NCI-H524 treated with DMSO at 0.1 percent for 48 hours (cell line): ENCODE measurements around the gene GGNBP2.

ENCODE experiments used
- DNase-seq: peaks from one replicate; lab custom pipeline; 2025; lab: John Stamatoyannopoulos, UW

Gene GGNBP2

DNA sequence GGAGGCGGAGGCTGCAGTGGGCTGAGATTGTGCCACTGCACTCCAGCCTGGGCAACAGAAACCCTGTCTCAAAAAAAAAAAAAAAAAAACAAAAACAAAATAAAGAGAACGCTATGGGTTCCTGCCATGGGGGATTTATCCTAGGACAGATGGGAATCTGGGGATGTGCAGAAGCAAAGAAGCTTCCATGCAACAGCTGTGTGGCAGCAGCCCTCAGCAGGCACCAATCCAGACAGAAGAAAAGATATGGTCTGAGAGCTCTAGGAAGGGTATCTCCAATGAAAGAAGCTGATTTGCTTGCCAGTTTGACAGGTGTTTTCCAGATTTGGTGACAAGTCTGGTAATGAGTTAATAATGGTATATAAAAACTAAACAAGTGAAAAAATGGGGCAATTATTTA, 21.6 kb upstream of the GGNBP2 start:
- DNase-seq, result no peak

DNA sequence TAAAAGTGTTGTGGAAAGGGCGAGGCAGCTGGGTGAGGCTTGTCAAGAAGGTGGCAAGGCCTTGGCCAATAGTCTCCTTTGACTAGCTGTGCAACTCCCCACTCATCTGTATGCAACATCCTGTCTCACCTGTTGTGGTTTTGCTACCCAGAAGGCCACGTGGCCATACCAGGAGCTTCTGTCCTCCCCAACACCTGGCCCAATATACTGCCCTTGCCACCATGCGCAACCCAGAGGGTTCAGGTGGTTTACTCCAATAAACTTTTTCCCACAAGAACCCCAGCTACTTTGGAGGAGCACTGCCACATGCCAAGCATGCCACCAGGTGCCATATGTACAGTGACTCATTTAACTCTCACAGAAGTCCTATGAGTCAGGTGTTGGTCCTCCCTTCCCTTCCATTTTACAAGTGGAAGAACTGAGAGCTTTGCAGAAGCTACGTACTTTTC, 20.3 kb upstream of the GGNBP2 start:
- no peak for DNase-seq

DNA sequence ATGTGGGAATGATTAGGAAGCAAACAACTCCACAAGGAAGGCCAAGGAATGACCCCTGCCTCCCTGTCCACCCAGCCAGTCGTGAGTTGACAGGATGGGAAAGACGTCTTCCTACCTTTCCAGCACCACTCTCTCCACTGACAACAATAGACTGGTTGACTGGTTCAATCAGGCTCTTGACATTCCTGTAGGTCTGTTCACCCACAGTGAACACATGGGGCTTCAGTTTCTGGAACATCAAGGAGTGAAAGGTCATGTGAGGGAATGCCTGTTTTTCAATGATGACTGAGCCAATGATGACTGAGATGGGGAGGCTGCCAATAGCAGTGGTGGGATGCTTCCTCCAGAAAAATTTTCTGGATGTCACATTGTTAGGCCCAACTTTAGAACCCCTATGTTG, 19.6 kb upstream of the GGNBP2 start:
- no peak for DNase-seq

DNA sequence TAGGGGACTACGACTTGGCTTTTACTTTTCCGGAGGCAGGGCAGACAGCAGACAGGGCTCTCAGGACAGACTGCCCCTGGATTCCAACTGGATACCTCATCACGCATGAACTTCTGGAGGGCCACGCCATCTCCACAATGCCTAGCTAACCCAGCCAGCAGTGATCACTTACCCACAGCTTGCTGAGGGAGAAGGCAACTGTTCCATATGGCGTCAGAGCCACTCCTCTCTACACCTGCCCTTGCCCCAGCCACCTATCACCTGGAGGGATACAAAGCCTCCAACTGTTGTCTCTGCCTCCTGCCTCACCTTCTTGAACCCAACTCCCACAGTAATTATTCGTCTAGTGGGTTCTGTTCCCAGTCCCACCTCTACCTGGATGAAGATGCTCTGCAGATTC, 18.8 kb upstream of the GGNBP2 start:
- DNase-seq, result no peak

DNA sequence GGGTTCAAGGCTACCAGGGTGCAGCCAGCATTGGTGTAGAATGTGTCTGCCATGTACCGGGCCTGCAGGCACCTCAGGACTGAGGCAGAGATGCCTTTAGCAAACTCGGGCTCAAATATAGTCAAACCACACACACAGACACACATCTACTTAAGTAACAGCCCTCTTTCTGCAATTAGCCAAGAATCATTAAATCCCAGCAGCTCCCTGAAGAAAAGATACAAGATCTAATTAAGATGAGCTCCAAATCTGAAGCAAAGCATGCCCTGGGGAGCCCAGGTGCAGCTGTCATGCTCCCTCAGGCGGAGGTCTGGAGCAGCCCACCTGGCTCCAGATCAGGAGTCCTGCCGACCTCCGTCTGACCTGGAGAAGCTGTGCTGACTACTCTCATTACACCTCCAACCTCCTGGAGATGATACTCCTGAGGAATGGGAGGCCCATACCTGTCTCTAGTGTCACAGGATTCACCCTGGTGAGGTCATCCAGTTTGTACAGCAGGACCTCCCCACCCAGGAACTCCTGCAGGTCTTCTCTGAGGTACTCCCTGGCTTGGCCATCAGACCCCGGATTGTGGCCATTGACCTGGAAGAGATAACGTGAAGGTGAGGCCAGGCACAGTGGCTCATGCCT, 17.0 kb upstream of the GGNBP2 start:
- DNase-seq, result no peak

DNA sequence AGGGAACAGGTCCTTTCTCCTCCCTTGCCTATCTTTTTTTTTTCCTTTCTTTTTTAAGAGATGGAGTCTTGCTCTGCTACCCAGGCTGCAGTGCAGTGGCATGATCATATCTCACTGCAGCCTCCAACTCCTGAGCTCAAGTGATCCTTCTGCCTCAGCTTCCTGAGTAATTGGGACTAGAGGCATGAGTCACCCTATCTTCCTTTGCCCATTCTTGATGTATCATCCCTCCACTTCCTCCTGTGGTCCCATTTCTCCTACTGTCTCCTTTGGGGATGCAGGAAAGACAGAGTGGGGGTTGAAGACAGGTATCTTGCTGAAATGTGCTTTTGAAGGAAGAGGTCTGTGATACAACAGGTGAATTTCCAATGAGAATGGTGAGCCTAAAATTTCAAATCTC, 15.6 kb upstream of the GGNBP2 start:
- no peak for DNase-seq

DNA sequence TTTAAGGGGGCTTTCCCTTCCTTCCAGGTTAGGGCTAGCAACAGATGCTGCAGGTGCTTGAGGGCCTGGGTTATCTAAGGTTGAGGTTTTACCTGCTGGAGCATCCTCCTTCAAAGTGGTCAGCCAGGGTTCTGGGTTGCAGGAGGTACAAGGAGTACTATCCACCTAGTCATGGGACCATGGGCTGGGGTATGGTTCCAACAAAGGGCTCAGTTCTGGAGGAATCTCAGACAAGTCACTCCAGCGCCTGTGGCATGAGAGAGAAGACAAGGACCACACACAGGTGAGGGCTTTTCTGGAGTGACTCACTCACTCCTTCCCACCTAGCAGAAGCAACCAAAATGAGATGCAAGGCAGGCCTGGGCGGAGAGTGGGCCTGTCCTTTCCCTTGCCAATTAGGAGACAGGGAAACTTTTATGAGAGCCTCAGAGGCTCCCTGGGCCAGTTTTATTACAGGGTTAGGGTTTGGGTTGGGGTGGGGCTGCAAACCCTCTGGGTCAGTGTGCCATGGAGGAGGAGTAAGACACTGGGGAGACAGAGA, 12.2 kb upstream of the GGNBP2 start:
- DNase-seq, result no peak

DNA sequence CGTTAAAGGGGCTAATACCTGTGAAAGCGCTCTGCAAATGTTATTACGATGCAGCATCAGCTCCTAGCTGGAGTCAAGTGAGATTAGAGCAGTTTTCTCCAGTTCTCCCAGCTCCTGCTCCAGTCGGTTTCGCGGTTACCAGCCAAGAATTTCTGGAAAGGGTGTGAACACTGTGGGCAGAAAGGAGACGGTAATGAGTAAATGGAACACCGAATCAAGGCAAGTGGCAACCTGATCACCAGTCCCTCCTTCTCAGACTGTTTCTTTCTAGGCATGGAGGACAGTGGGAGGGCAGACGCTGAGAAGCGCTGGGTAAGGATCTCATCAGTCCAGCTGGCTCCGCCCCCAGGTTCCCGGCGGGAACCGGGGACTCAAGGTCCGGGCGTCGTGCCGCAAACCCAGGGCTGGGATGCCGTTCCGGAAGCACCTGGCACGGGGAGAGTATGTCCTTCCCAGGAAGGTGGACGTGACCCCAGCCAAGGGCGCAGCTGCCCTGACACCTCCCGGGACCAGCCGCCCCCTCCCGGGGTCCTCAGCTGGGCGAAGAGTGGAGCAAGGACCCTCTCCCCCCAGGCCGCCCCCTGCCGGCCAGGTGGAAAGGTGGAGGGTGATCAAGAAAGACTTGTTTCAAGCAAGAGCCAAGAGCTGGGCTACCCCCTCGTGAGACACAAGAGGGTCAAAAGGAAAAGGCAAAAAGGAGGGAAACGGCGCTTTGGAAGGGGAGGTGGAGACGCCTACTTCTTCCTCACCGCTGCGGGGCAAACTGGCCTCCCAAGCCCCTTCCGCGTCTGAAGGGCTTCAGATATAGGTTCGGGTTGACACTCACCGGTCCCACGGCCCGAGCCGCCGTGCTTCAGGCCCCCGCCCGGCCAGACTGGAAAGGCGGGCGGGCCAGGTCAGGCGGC, 10.5 kb upstream of the GGNBP2 start:
- peak; percentile 23 for DNase-seq

DNA sequence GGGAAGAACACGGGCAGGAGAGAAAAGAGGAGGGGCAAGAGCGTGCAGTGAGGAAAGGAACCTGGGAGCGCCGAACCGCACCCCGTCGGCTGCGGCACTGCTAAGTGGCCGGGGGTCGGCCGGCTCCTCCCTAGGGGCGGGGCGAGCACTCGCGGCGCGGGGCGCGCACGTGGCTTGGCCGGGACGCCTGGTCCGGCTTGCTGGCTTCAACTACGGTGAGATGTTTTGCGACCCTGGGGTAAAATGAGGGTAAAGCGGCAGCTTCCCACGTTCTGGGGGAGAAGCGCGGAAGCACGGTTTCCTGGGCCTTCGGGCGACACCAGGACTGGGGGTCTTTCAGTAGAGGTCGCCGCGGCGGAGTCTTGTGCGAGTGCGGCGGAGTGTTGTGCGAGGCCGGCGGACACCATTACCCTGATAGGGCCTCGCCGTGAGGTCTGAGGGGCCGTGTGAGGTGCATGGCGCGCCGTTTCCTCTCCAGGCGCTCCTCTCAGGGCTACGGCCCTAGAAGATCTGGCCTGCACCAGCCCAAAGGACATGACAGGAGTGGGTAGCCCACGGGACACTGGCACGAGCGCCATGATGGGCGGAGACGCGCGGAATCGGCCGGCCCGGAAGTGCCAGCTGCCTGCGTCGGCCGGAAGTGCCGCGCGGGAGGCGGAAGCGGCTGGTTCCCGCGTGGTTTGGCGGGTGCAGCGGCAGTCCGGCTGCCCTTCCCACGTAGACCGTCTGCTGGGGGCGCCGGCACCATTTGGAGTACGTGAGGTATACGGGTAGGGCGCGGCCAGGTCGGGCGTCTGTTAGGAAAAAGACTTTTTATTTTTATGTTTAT, 9.7 kb upstream of the GGNBP2 start, which contains the start of the genes MYO19 and PIGW:
TSS of gene MYO19 (minus strand) at position 29 of the 829 bp plus-strand sequence. CDS start 2,330 bp downstream, outside the sequence.
TSS of gene PIGW (plus strand) at position 148 of the 829 bp plus-strand sequence. CDS start 2,115 bp downstream, outside the sequence.
- DNase-seq, result peak; percentile 65

DNA sequence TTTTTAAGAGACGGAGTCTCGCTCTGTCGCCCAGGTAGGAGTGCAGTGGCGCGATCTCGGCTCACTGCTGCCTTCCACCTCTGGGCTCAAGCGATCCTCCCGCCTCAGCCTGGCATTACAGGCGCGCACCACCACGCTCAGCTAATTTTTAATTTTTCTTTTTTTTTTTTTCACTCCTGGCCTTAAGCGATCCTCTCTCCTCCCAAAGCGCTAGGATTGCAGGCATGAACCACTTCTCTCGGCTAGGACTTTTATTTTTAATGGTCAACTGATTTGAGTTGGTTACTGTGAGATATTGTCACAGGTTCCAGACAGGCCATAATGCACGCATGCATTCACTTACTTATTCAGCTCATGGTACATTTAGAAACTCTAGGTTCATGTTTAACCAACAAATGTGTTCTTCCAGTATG, 9.0 kb upstream of the GGNBP2 start:
- no peak for DNase-seq

GRCh38 chr17:36540696-36541095, 4.0 kb upstream of the GGNBP2 start:
- no peak for DNase-seq

DNA sequence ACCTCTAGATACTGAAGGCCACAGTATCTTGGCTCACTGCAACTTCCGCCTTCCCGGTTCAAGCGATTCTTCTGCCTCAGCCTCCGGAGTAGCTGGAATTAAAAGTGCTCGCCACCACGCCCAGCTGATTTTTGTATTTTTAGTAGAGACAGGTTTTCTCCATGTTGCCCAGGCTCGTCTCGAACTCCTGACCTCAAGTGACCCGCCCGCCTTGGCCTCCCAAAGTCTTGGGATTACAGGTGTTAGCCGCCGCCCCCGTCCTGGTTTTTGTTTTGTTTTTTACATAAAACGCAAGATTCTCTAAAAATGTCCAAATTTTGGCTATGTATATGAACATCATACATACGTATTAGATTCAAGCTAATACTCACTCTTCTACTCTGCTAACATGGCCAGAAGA, 2.0 kb upstream of the GGNBP2 start:
- no peak for DNase-seq

- no peak for DNase-seq
Measured at GRCh38 chr17:36544044-36544306, 744 bp upstream of the GGNBP2 start.

DNA sequence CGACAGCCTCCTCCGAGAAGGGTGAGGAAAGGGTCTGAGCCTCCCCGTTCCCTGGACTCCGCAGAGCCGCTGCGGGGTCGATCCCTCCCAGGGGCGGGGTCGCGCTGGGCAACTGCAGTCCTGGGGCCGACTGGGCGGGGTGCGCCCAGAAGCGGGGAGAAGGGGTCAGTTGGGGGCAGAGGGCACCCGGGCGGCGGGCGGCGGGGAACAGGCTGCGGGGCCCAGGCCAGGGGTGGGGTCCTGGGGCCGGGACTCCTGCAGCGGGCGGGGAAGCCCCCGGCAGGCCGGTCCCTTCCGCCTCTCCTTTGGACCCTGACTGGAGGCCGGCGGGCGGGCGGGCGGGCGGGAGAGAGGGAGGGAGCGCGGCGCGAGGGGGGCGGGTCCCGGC, 352 bp downstream of the GGNBP2 start:
- DNase-seq, result peak; percentile 26

DNA sequence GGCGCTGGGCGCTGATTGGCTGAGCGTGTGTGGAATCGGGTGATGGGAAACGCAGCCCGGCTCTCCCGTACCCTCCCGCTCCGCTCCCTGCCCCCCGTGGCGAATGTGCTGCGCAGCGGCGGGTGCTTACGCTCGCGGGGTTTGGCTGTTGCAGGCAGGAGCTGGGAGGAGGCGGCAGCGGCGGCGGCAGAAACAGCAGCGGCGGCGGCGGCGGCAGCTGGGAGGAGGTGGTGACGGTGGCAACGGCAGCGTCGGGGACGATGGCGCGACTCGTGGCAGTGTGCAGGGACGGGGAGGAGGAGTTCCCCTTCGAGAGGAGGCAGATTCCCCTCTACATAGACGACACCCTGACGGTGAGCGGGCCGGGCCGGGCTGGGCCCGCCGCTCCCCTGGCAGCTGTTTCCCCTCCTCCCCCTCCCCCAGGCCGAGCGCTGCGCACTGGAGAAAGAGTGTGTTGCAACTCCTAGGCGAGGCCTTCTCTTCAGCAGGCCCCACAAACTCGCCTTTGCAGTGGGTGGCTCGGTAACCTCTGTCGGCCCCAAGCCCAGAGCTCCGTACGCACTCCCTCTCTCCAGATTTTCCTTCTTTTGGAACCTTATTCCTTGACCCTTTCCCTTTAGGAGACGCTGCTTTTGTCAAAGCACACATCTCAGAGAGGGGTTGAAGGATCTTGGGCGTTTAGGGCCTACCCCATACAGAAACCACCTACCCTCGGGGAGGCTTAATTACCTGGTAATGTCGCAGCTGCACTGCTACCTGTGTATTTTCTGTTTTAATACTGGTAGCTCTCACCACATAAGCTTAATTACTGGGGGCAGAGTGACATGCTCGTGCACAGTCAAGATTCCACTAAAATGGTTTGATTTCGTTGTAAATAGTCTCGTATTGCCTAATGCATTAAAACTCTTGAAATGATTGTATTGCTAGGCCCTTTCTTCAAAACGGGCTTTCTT, 1.0 kb downstream of the GGNBP2 start:
- DNase-seq, result peak; percentile 75

DNA sequence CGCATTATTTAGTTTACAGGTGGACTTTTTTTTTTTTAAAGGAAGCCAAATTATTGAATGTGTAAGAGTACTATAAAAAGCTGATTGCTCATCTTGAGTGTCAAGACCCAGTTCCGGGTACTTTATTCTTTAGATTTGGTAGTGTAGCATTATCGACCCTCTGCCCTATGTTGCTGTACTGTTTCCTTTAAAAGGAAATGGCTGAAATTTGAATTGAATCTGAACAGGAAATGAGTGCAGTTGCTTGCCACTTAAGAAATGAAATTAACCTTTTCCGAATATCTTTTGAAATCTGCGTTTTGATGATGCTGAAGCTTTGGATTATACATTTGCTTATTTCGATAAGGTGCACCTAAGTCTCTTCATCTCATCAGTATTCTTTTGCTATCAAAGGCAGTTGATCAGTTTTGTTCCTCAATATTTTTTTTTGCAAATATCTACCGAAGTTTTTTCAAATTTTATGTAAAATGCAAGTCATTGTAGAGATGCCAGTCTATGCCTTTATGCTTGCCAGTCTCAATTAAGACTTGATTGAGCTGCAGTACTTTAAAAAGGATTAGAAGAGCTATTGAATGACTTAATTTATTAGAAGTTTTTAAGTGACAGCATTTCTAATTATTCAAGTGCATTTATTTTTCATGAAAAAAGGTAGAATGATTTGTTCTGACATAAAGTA, 1.8 kb downstream of the GGNBP2 start:
- DNase-seq, result no peak

DNA sequence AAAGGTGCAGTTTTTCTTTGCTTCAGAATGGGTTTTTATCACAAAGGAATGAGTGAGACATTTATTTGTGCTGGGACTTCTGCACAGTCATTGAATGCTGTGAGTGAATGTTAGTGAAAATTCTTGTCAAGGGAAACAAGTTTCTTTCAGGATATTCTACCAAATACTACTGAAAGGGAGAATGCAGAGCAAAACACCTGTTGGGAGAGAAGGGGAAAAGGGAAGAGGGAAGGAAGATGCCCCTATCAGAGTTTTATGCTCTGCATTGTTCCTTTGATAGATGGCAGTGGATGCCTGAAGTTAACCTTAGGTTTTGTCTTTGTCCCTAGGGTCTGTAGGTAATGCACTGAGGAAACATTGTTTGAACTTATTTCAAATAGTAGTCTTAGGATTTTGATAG, 3.1 kb downstream of the GGNBP2 start:
- no peak for DNase-seq

- no peak for DNase-seq
Measured at GRCh38 chr17:36550491-36551417, 6.0 kb downstream of the GGNBP2 start.

DNA sequence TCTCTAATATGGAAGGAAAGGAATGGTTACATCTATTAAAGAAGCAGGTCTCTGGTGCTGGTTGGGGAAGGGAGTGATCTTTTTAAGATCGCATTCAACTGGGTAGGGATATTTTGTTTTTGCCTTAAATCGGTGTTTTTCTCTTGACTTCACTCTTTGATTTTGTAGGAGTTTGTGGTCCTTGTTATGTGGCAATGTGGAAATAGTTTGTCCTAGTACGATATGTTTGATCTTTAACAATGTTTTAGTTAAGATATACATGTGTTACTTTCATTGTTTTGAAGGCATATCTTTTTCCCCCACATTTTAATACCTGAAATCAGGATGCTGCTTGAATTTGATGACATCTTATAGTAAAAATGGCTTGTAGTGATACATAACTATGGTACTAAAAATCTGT, 8.7 kb downstream of the GGNBP2 start:
- no peak for DNase-seq
